ENCODE data around the gene BEND4.

The BEND4 gene

DNA sequence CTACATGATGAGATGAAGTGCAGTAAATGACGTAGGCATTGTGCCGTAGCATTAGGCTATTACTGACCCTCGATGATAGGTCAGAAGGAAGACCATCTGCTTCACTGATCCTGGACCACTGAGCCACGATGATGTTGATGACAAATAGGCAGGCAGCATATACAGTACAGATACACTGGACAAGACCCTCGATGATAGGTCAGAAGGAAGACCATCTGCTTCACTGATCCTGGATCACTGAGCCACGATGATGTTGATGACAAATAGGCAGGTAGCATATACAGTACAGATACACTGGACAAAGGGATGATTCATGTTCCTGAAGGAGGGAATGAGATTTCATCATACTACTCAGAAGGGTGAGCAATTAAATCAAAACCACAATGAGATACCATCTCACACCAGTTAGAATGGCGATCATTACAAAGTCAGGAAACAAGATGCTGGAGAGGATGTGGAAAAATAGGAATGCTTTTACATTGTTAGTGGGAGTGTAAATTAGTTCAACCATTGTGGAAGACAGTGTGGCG, 50.9 kb downstream of the BEND4 start:
- DNase-seq = peak; percentile 2

DNA sequence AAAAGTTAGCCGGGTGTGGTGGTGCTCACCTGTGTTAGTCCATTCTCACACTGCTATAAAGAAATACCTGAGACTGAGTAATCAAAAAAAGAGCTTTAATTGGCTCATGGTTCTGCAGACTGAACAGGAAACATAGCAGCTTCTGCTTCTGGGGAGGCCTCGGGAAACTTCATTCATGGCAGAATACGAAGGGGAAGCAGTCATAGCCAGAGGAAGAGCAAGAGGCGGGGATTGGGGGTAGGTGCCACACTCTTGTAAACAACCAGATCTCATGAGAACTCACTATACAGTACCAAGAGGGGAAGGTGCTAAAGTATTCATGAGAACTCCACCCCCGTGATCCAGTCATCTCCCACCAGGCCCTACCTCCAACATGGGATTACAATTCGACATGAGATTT, 64.1 kb downstream of the BEND4 start:
- DNase-seq = no peak

DNA sequence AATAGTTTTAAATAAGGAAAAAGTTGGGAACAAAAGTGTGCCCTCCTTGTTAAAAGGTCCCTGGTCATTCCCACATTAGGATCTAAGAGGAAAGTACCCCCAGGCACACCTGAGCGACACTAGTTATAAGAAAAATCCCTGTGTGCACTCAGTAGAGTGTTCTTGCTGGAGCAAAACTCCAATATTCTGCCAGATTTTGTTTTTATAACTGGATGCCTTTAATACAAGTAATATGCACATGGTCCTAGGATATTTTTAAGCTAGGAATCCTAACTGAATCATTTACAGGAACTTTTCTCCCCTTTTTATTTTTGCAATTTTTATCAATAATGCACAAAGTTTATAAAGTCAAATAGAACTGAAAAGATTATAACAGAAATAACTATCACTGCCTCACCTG, 68.6 kb downstream of the BEND4 start:
- no peak for DNase-seq

DNA sequence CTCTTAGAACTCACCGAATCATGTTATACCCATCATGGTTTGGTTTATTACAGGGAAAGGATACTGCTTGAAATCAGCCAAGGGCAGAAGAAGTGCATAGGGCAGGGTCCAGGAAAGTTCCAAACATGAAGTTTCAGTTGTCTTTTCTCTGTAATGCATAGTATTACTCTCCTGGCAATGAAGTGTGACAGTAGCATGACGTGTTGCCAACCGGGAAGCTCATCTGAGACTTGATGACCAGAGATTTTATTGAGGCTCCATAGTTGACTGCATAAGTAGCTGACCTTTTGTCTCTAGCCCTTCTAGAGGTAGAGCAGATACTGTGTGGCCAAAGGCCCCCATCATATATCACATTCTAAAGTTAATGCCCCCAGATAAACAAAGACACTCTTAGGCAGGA, 72.1 kb downstream of the BEND4 start:
- no peak for DNase-seq

DNA sequence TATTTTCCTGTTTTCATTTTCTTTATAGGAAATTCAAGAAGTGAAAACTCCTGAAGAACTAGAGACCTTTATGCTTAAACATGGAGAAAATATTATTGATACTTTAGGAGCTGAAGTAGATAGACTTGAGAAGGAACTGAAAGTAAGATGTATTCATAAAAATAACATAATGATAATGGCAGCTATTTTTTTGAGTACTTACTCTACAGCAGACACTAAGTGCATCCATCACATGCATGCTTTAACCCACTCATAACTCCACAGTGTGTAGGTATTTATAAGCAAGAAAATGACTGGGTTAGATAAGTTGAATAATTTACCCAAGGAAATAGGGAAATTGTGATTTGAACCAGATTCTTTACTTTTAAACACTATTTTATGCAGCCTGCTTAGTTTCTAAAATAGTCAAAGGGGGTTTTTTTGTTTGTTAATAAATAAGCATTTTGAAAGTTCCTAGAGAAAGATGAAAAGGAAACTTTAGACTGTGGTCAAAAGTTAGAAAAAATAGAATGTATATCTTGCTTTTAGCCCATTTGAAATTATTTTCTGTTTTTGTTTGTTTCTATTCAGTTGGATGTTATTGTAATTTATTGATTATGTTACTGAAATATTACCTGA, 74.2 kb downstream of the BEND4 start:
- DNase-seq = no peak

DNA sequence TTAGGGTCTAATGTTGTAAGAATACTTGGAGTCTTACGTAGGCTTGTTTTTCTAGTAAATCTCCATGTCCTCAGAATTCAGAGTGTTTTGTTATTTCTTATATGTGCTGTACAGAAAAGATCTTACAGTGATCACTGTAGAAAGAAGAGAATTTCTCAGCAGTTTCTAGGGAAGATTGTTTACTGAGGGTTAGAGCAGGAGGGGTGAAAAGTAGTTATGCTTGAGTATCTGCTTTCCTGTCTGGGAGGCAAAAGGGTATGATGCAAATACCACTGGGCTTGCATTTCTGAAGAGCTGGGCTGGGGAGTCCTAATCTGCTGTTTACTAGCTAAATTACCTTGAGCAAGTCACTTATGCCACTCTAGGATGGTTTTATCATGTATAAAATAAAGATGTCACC, 78.2 kb downstream of the BEND4 start:
- DNase-seq = no peak

DNA sequence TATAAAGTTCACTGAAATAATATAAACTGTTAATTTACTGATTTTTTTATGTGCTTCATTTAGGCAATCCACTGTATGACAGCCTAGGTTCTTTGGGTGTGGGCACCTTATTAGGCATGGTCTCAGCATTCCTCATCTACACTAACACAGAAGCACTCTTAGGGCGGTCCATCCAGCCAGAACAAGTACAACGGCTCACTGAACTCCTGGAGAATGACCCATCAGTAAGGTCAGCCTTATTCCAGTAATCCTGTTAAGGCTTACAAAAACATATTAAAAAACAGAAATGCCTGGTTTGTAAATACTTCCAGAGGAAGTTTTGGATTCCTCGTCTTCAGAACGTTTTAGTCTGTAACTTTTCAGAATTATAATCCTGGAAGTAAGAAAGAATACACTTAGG, 82.0 kb downstream of the BEND4 start:
- DNase-seq = no peak

DNA sequence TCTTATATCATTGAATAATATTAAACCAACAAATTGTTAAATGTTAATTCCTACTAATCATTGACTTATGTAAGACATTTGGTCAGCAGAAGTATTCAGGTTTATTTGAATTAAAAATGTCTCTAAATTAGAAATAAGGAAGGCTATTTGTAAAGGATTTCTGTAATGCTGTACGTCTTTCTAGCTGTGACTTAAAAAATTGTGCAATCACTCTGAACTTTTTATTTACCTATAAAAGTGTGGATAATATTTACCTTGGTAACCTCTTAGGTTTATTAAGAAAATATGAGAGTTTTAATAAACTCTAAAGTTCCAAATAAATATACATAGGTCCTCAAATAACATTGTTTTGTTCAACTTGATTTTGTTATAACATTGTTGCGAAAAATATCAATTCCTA, 85.2 kb downstream of the BEND4 start:
- DNase-seq = no peak

DNA sequence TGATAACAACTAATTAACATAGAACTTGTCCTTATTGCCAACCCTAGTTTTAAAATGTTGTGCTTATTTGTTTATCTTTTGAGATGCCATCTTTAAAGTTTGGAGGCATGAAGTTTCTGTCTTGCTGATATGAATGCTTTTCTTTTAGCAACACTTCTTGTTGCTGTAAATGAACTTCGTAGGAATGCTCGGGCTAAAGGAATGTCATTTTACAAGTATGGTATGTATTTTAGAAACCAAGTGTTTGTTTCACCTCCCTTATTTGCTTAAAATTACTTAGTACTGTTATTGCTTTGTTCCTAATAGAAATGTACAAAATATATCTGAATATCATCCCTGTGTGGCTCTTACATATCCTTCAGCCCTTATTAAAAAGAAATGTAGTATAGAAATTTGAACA, 86.1 kb downstream of the BEND4 start:
- no peak for DNase-seq
